ENCODE results near the gene TFAP2A.

GRCh38 chr6:10391299-10391630, 23.6 kb downstream of the TFAP2A start:
- no peak for TF ChIP-seq EZH2 (IDR thresholded peaks at IDR 0.05)
- no peak for TF ChIP-seq POLR2AphosphoS5 (IDR thresholded peaks at IDR 0.05; ENCODE audit: borderline replicate concordance, low read depth, low read length)
- no peak for TF ChIP-seq FOXP2 (optimal IDR thresholded peaks at IDR 0.05; ENCODE audit: control extremely low read depth, extremely low read length, insufficient read depth)
